ENCODE results near the gene MRTO4.
"Not testable (repeated sequence)": the region's sequence is repeated elsewhere in the genome, so short reads cannot be mapped to it uniquely, and the experiment has no call there.

MRTO4 gene

GRCh38 chr1:19251305-19252196 is at the start of gene MRTO4, which contains the start of gene EMC1:
Gene MRTO4, plus strand, starts transcription at chr1:19251805. Its CDS starts 31 bp downstream, at chr1:19251836.
Gene EMC1, minus strand, starts transcription at chr1:19251524. Its CDS starts 15 bp downstream, at chr1:19251509.
- DNase-seq = peak; percentile 79

- no peak for DNase-seq
These were observed 49.2 kb upstream of the MRTO4 start for GRCh38 chr1:19202396-19202795.

GRCh38 chr1:19203440-19203839 is 48.2 kb upstream of the MRTO4 start:
- DNase-seq = no peak

GRCh38 chr1:19204446-19205266 is 46.9 kb upstream of the MRTO4 start:
- DNase-seq = no peak

- no peak for DNase-seq
These were observed 46.2 kb upstream of the MRTO4 start for GRCh38 chr1:19205403-19205802.

- DNase-seq = no peak
These were observed 45.8 kb upstream of the MRTO4 start for GRCh38 chr1:19205845-19206244.

- DNase-seq = no peak
These were observed 44.7 kb upstream of the MRTO4 start for GRCh38 chr1:19206947-19207346.

- no peak for DNase-seq
These were observed 42.7 kb upstream of the MRTO4 start for GRCh38 chr1:19208710-19209438.

GRCh38 chr1:19209439-19209989 is 42.1 kb upstream of the MRTO4 start:
- DNase-seq = no peak

GRCh38 chr1:19209990-19210771 is 41.4 kb upstream of the MRTO4 start, which contains the start of gene UBR4:
Gene UBR4, minus strand, starts transcription at chr1:19210266. Its CDS starts 18 bp downstream, at chr1:19210248.
- peak; percentile 97 for DNase-seq

GRCh38 chr1:19210772-19211549 is 40.6 kb upstream of the MRTO4 start:
- DNase-seq = no peak

GRCh38 chr1:19212167-19212566 is 39.4 kb upstream of the MRTO4 start:
- no peak for DNase-seq

- DNase-seq = no peak
These were observed 38.0 kb upstream of the MRTO4 start for GRCh38 chr1:19213580-19213979.

GRCh38 chr1:19216585-19216984 is 35.0 kb upstream of the MRTO4 start:
- not testable (repeated sequence) for DNase-seq

GRCh38 chr1:19219451-19219850 is 32.2 kb upstream of the MRTO4 start:
- DNase-seq = no peak

GRCh38 chr1:19220080-19220846 is 31.3 kb upstream of the MRTO4 start:
- no peak for DNase-seq

GRCh38 chr1:19220991-19221390 is 30.6 kb upstream of the MRTO4 start:
- no peak for DNase-seq

GRCh38 chr1:19222573-19222972 is 29.0 kb upstream of the MRTO4 start:
- DNase-seq = no peak

- no peak for DNase-seq
These were observed 28.4 kb upstream of the MRTO4 start for GRCh38 chr1:19222979-19223824.
